HCT116 (cell line): ENCODE data around the gene KDM4E. TPM values are rescaled to one million over a fixed set of nuclear protein-coding genes. Genes with fewer than 3 reads are reported as not detected.
"Not testable (repeated sequence)": the region's sequence is repeated elsewhere in the genome, so short reads cannot be mapped to it uniquely, and the experiment has no call there.

Experiments used
- ATAC-seq: fragments of 200-7000 bp; cut with Tn5 transposase; 2 replicates; pipeline ENCODE4 v1.9.1; 2020; ENCODE audit warnings: mild to moderate bottlenecking, moderate library complexity
- BruUV-seq: library from RNA; stranded (reverse); fragments of 400-500 nt; replicated peaks from 2 replicates; lab custom pipeline; 2021; lab: Mats Ljungman, UMichigan
- CTCF ChIA-PET: fragments of 300-600 bp; sonication (Branson Sonifier 250); formaldehyde crosslinking; loops from one replicate; lab custom pipeline; 2021; ENCODE audit warnings: antibody characterized with exemption; lab: Charles Lee
- POLR2A ChIA-PET: fragments of 300-600, 350-600 bp; sonication (Branson Sonifier 250); formaldehyde crosslinking; loops from one replicate; lab custom pipeline; 2021; ENCODE audit warnings: antibody characterized with exemption; lab: Charles Lee
- RAD21 ChIA-PET, 2 experiments: fragments of 300-600 bp; sonication (Branson Sonifier 250); formaldehyde crosslinking; loops; one replicate each; lab custom pipeline; 2023; ENCODE audit warnings: low total read pairs in 2 of 2; ENCODE audit not compliant: uncharacterized antibody in 2 of 2, unreplicated experiment in 2 of 2, low non-redundant PET in 1 of 2; lab: Charles Lee
- DNase-seq: peaks from one replicate; pipeline ENCODE4 v3.0.0-alpha.2; 2010; ENCODE audit warnings: low read depth, low spot score
- H2AFZ ChIP-seq: fragments of 200-600 bp; shearing (Covaris generic), sonication (generic); 2 replicates; pipeline ENCODE4 v1.6.1; 2017; ENCODE audit warnings: low read depth, mixed run types, mixed read lengths, antibody characterized with exemption, low read length; ENCODE audit not compliant: poor library complexity, severe bottlenecking
- H3K27ac ChIP-seq: 2 replicates; pipeline ENCODE4 v1.5.1; 2012; ENCODE audit warnings: low read depth, low read length
- H3K27me3 ChIP-seq: fragments of 200-600 bp; sonication (generic); 2 replicates; pipeline ENCODE4 v1.6.1; 2016; ENCODE audit warnings: mixed run types, low read length, mixed read lengths; ENCODE audit not compliant: insufficient read depth
- H3K36me3 ChIP-seq, 2 experiments: fragments of 200-500 bp in 1 of 2; fragments of 200-600 bp in 1 of 2; sonication (Bioruptor generic) in 1 of 2; sonication (generic) in 1 of 2; 2 replicates each; pipeline versions ENCODE4 v1.5.1 to v1.6.1; 2014 to 2016; ENCODE audit warnings: low read length in 2 of 2, inconsistent platforms in 1 of 2, mixed read lengths in 1 of 2, mixed run types in 1 of 2; ENCODE audit not compliant: insufficient read depth in 2 of 2, control insufficient read depth in 1 of 2
- H3K4me1 ChIP-seq, 2 experiments: fragments of 200-600 bp in 1 of 2; sonication (generic) in 1 of 2; 2 replicates each; pipeline versions ENCODE4 v1.5.1 to v1.6.1; 2012 to 2017; ENCODE audit warnings: low read length in 2 of 2, inconsistent platforms in 1 of 2, mild to moderate bottlenecking in 1 of 2, mixed read lengths in 1 of 2, mixed run types in 1 of 2, moderate library complexity in 1 of 2; ENCODE audit not compliant: insufficient read depth in 2 of 2, control insufficient read depth in 1 of 2
- H3K4me2 ChIP-seq: fragments of 200-600 bp; sonication (generic); 2 replicates; pipeline ENCODE4 v1.6.1; 2017; ENCODE audit warnings: mixed run types, low read length, mixed read lengths
- H3K4me3 ChIP-seq, 2 experiments: fragments of 200-600 bp in 1 of 2; sonication (generic) in 1 of 2; replicated peaks in 1 of 2; 2 replicates each; pipeline ENCODE4 v1.5.1; 2011 to 2016; ENCODE audit warnings: low read length in 2 of 2, control low read depth in 1 of 2, low read depth in 1 of 2, mild to moderate bottlenecking in 1 of 2, mixed read lengths in 1 of 2, mixed run types in 1 of 2
- H3K79me2 ChIP-seq: fragments of 200-600 bp; sonication (generic); 2 replicates; pipeline ENCODE4 v1.6.1; 2017; ENCODE audit warnings: mild to moderate bottlenecking, mixed run types, low read length, moderate library complexity, mixed read lengths; ENCODE audit not compliant: insufficient read depth
- H3K9ac ChIP-seq: fragments of 200-600 bp; sonication (generic); 2 replicates; pipeline ENCODE4 v1.6.1; 2016; ENCODE audit warnings: low read length, mixed read lengths
- H3K9me2 ChIP-seq: fragments of 200-600 bp; sonication (generic), shearing (Covaris generic); 2 replicates; pipeline ENCODE4 v1.6.1; 2017; ENCODE audit warnings: mixed run types, mild to moderate bottlenecking, moderate library complexity; ENCODE audit not compliant: insufficient read depth
- H3K9me3 ChIP-seq, 2 experiments: fragments of 200-500 bp in 1 of 2; fragments of 200-600 bp in 1 of 2; sonication (Bioruptor generic) in 1 of 2; sonication (generic) in 1 of 2; 2 replicates each; pipeline ENCODE4 v1.6.1; 2014 to 2017; ENCODE audit warnings: low read length in 2 of 2, mixed read lengths in 2 of 2, inconsistent platforms in 1 of 2, low read depth in 1 of 2, mild to moderate bottlenecking in 1 of 2, mixed run types in 1 of 2, moderate library complexity in 1 of 2; ENCODE audit not compliant: control insufficient read depth in 1 of 2, insufficient read depth in 1 of 2
- H4K20me1 ChIP-seq: fragments of 200-600 bp; sonication (generic), shearing (Covaris generic); 2 replicates; pipeline ENCODE4 v1.6.1; 2017; ENCODE audit warnings: mixed run types, mild to moderate bottlenecking, moderate library complexity; ENCODE audit not compliant: insufficient read depth
- CEBPB ChIP-seq: IDR thresholded peaks from 2 replicates; pipeline ENCODE4 v1.6.1; 2012; ENCODE audit warnings: low read depth
- EZH2phosphoT487 ChIP-seq: fragments of 200-600 bp; IDR thresholded peaks from 2 replicates; pipeline ENCODE4 v1.6.1; 2018; ENCODE audit warnings: antibody characterized with exemption, borderline replicate concordance
- FOSL1 ChIP-seq: IDR thresholded peaks from 2 replicates; pipeline ENCODE4 v1.6.1; 2012; ENCODE audit warnings: low read depth
- SP1 ChIP-seq: IDR thresholded peaks from 2 replicates; pipeline ENCODE4 v1.6.1; 2012; ENCODE audit warnings: low read depth
- ZFX ChIP-seq: fragments of 450-650 bp; IDR thresholded peaks from 2 replicates; pipeline ENCODE4 v1.6.1; 2017
- intact Hi-C: fragments of 100-400 bp; cut with micrococcal nuclease; formaldehyde crosslinking; loops from 2 replicates; pipeline ENCODE4 v1.10.0; 2022
- total RNA-seq: library from RNA; stranded (reverse); gene quantifications from one replicate; pipeline ENCODE4 v1.2.1, GENCODE V29; 2021; ENCODE audit not compliant: unreplicated experiment
- TF ChIP-seq, protein P1 (sequence below): IDR thresholded peaks from 2 replicates; pipeline ENCODE4 v1.6.1; 2012

Gene KDM4E
- total RNA-seq, 1 experiment from 2014 or later, result not detected

DNA sequence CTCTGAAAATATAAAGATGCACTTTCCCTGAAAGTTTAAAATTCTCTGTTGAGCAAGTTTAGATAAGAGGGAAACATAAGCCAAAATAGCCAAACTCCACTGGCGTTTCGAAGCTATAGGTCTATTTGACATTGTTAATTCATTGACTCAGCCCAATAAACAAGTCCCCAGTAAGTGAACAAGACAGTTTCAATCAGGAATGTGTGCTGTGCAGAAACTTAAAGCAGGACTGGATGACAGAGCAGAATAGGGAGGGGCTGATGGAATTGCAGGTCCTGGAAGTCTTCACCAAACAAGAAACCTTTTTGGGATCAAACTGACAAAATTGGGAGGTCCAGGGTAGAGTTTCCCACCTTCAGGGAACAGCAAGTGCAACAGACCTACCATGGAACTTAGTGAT is 8.9 kb upstream of the KDM4E start:
- Histone ChIP-seq H3K27me3 (no peaks in the 10 kb centered on the region), H4K20me1 (no peaks in the 10 kb centered on the region), H3K36me3 (no peaks in the 10 kb centered on the region), H3K9me3 (no peaks in the 10 kb centered on the region), H3K4me2 (no peak overlapping the region), H3K9ac (no peak overlapping the region), H3K4me3 (no peak overlapping the region), H3K9me2 (no peaks in the 10 kb centered on the region), H3K27ac (no peak overlapping the region), H3K79me2 (no peaks in the 10 kb centered on the region), H3K4me1 (no peaks in the 10 kb centered on the region)
- ChIA-PET RAD21 (no interaction called here), POLR2A (no interaction called here), CTCF (no interaction called here)
- intact Hi-C loops, result no loop called here
- no peak for DNase-seq
- ATAC-seq, result no peak
- BruUV-seq, result no TSS peak
- TF ChIP-seq ZFX, result no peak
- TF ChIP-seq FOSL1, result no peak
- no peak for TF ChIP-seq CEBPB
- TF ChIP-seq EZH2phosphoT487, result no peak
- TF ChIP-seq SP1, result no peak
- TF ChIP-seq, protein P1, sequence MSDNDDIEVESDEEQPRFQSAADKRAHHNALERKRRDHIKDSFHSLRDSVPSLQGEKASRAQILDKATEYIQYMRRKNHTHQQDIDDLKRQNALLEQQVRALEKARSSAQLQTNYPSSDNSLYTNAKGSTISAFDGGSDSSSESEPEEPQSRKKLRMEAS, result no peak
- TF ChIP-seq, all 23 proteins: peak for 0
- no peak overlapping the region for H2AFZ ChIP-seq

DNA sequence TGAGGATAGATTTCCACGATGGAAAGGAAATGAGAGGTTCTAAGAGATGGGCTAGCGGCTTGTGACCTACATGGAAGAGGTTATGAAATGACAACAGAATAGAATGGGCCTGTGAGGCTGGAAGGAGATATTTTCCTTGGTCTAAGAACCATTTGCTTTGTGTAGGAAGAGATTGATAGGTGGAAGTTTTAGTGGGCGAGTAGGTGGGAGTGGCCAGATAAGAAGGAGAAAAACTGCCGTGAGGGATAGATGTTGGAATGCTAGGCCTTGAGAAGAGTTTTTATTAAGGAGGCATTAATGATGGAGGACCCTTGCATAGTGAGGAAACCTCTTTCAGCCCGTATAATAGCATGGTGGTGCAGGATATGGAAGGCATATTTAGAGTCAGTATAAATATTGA is 3.6 kb upstream of the KDM4E start:
- ATAC-seq, H3K4me3 ChIP-seq, H3K9ac ChIP-seq, H3K36me3 ChIP-seq, POLR2A ChIA-PET, H3K4me2 ChIP-seq, H3K27ac ChIP-seq, DNase-seq, H3K27me3 ChIP-seq, intact Hi-C loops, BruUV-seq, RAD21 ChIA-PET, H2AFZ ChIP-seq, H4K20me1 ChIP-seq, H3K79me2 ChIP-seq, H3K9me3 ChIP-seq, H3K4me1 ChIP-seq, H3K9me2 ChIP-seq, CTCF ChIA-PET: not testable (repeated sequence)

DNA sequence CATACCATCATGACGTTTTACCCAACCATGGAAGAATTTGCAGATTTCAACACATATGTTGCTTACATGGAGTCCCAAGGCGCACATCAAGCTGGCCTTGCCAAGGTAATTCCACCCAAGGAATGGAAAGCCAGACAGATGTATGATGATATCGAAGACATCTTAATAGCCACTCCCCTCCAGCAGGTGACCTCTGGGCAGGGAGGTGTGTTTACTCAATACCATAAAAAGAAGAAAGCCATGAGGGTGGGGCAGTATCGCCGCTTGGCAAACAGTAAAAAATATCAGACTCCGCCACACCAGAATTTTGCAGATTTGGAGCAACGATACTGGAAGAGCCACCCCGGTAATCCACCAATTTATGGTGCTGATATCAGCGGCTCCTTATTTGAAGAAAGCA is 536 bp downstream of the KDM4E start:
- DNase-seq, ATAC-seq, H3K79me2 ChIP-seq, RAD21 ChIA-PET, H3K4me1 ChIP-seq, H3K4me3 ChIP-seq, H3K27ac ChIP-seq, CTCF ChIA-PET, H4K20me1 ChIP-seq, H3K4me2 ChIP-seq, H3K27me3 ChIP-seq, BruUV-seq, POLR2A ChIA-PET, H3K9me3 ChIP-seq, H2AFZ ChIP-seq, H3K9me2 ChIP-seq, H3K9ac ChIP-seq, H3K36me3 ChIP-seq: not testable (repeated sequence)
- intact Hi-C loops, result loop anchor here (1.0 kb wide), 1 partner anchor 23 kb away; no protein-coding TSS in a partner anchor
